ENCODE measurements around the gene SPACA4.

Gene SPACA4

GRCh38 chr19:48596679-48597465 is 9.7 kb upstream of the SPACA4 start:
- no peak for DNase-seq (ENCODE audit: low spot score)

- DNase-seq (ENCODE audit: low spot score): no peak
Measured at GRCh38 chr19:48598996-48599700, 7.4 kb upstream of the SPACA4 start.

GRCh38 chr19:48600679-48601417 is 5.7 kb upstream of the SPACA4 start:
- DNase-seq (ENCODE audit: low spot score): no peak

GRCh38 chr19:48603001-48603400 is 3.5 kb upstream of the SPACA4 start:
- DNase-seq (ENCODE audit: low spot score): no peak

- DNase-seq (ENCODE audit: low spot score): no peak
Measured at GRCh38 chr19:48603449-48603848, 3.1 kb upstream of the SPACA4 start.

- DNase-seq (ENCODE audit: low spot score): no peak
Measured at GRCh38 chr19:48603850-48604249, 2.7 kb upstream of the SPACA4 start.

- no peak for DNase-seq (ENCODE audit: low spot score)
Measured at GRCh38 chr19:48607359-48607755, 815 bp downstream of the SPACA4 start.

- no peak for DNase-seq (ENCODE audit: low spot score)
Measured at GRCh38 chr19:48608798-48609263, 2.3 kb downstream of the SPACA4 start.

- DNase-seq (ENCODE audit: low spot score): no peak
Measured at GRCh38 chr19:48609571-48610108, 3.1 kb downstream of the SPACA4 start.

GRCh38 chr19:48611872-48612271 is 5.3 kb downstream of the SPACA4 start:
- DNase-seq (ENCODE audit: low spot score): no peak

GRCh38 chr19:48613024-48613851 is 6.7 kb downstream of the SPACA4 start:
- DNase-seq (ENCODE audit: low spot score): no peak

GRCh38 chr19:48613852-48614435 is 7.4 kb downstream of the SPACA4 start:
- no peak for DNase-seq (ENCODE audit: low spot score)

- no peak for DNase-seq (ENCODE audit: low spot score)
Measured at GRCh38 chr19:48614436-48615230, 8.1 kb downstream of the SPACA4 start, which contains the start of gene FAM83E. FAM83E (minus strand) TSS chr19:48615076; CDS start chr19:48613372, 1,704 bp downstream.

GRCh38 chr19:48615231-48616040 is 8.9 kb downstream of the SPACA4 start:
- no peak for DNase-seq (ENCODE audit: low spot score)

- no peak for DNase-seq (ENCODE audit: low spot score)
Measured at GRCh38 chr19:48616041-48616436, 9.5 kb downstream of the SPACA4 start.

GRCh38 chr19:48616491-48617056 is 10.0 kb downstream of the SPACA4 start:
- DNase-seq (ENCODE audit: low spot score): no peak

GRCh38 chr19:48617146-48617937 is 10.8 kb downstream of the SPACA4 start:
- no peak for DNase-seq (ENCODE audit: low spot score)

- no peak for DNase-seq (ENCODE audit: low spot score)
Measured at GRCh38 chr19:48618278-48618915, 11.9 kb downstream of the SPACA4 start.

All from kidney capillary endothelial cell (primary cell).